ENCODE data around the gene UBA3. TPM values are rescaled to one million over a fixed set of nuclear protein-coding genes. Genes with fewer than 3 reads are reported as not detected.

The UBA3 gene
- total RNA-seq, 2 donors from 2014 or later: 53.5 to 56.2 TPM

GRCh38 chr3:69094467-69095205, 14.5 kb upstream of the UBA3 start:
- peak; percentile 2 for ATAC-seq
- peak overlapping the region; percentile 90 for H3K4me3 Mint-ChIP-seq
- H3K27me3 Mint-ChIP-seq: no peaks in the 10 kb centered on the region
- H3K36me3 Mint-ChIP-seq (ENCODE audit: low read depth): peaks cover 3% of the 10 kb centered on the region
- peaks cover 68% of the 10 kb centered on the region for H3K4me1 Mint-ChIP-seq
- peak overlapping the region; percentile 97 for H3K27ac Mint-ChIP-seq
- no peak for DNase-seq
- H3K9me3 ChIP-seq (ENCODE audit: control insufficient read depth, low read length, poor library complexity, severe bottlenecking): no peaks in the 10 kb centered on the region

GRCh38 chr3:69092030-69092516, 11.9 kb upstream of the UBA3 start:
- ATAC-seq: peak; percentile 71
- H3K36me3 Mint-ChIP-seq (ENCODE audit: low read depth): peaks cover 4% of the 10 kb centered on the region
- H3K27ac Mint-ChIP-seq: peak overlapping the region; percentile 97
- peaks cover 69% of the 10 kb centered on the region for H3K4me1 Mint-ChIP-seq
- peak overlapping the region; percentile 90 for H3K4me3 Mint-ChIP-seq
- no peaks in the 10 kb centered on the region for H3K9me3 ChIP-seq (ENCODE audit: control insufficient read depth, low read length, poor library complexity, severe bottlenecking)
- H3K27me3 Mint-ChIP-seq: no peaks in the 10 kb centered on the region
- DNase-seq: no peak

GRCh38 chr3:69091389-69092029, 11.3 kb upstream of the UBA3 start:
- peak overlapping the region; percentile 97 for H3K27ac Mint-ChIP-seq
- no peak for DNase-seq
- H3K27me3 Mint-ChIP-seq: no peaks in the 10 kb centered on the region
- H3K9me3 ChIP-seq (ENCODE audit: control insufficient read depth, low read length, poor library complexity, severe bottlenecking): no peaks in the 10 kb centered on the region
- H3K4me1 Mint-ChIP-seq: peaks cover 69% of the 10 kb centered on the region
- H3K36me3 Mint-ChIP-seq (ENCODE audit: low read depth): peaks cover 4% of the 10 kb centered on the region
- H3K4me3 Mint-ChIP-seq: peak overlapping the region; percentile 90
- no peak for ATAC-seq

- ATAC-seq (no peak), DNase-seq (no peak)
- Mint-ChIP-seq H3K4me3 (peak overlapping the region; percentile 90), H3K27ac (peak overlapping the region; percentile 97), H3K4me1 (peaks cover 63% of the 10 kb centered on the region), H3K27me3 (no peaks in the 10 kb centered on the region), H3K36me3 (ENCODE audit: low read depth) (peaks cover 4% of the 10 kb centered on the region)
- no peaks in the 10 kb centered on the region for H3K9me3 ChIP-seq (ENCODE audit: control insufficient read depth, low read length, poor library complexity, severe bottlenecking)
Measured at GRCh38 chr3:69090021-69090420, 9.9 kb upstream of the UBA3 start.

GRCh38 chr3:69088063-69088462, 7.9 kb upstream of the UBA3 start:
- ATAC-seq (no peak), DNase-seq (no peak)
- Mint-ChIP-seq H3K4me1 (peaks cover 60% of the 10 kb centered on the region), H3K4me3 (peak overlapping the region; percentile 92), H3K36me3 (ENCODE audit: low read depth) (peaks cover 4% of the 10 kb centered on the region), H3K27ac (peak overlapping the region; percentile 97), H3K27me3 (no peaks in the 10 kb centered on the region)
- H3K9me3 ChIP-seq (ENCODE audit: control insufficient read depth, low read length, poor library complexity, severe bottlenecking): no peaks in the 10 kb centered on the region

GRCh38 chr3:69087030-69087791, 7.0 kb upstream of the UBA3 start:
- Mint-ChIP-seq H3K4me3 (peak overlapping the region; percentile 96), H3K36me3 (ENCODE audit: low read depth) (peaks cover 4% of the 10 kb centered on the region), H3K27ac (peak overlapping the region; percentile 97), H3K27me3 (no peaks in the 10 kb centered on the region), H3K4me1 (peaks cover 60% of the 10 kb centered on the region)
- DNase-seq (no peak), ATAC-seq (no peak)
- H3K9me3 ChIP-seq (ENCODE audit: control insufficient read depth, low read length, poor library complexity, severe bottlenecking): no peaks in the 10 kb centered on the region

GRCh38 chr3:69085833-69086722, 5.9 kb upstream of the UBA3 start:
- Mint-ChIP-seq H3K27ac (peak overlapping the region; percentile 97), H3K4me1 (peaks cover 59% of the 10 kb centered on the region)
- no peaks in the 10 kb centered on the region for H3K9me3 ChIP-seq (ENCODE audit: control insufficient read depth, low read length, poor library complexity, severe bottlenecking)

GRCh38 chr3:69085168-69085832, 5.1 kb upstream of the UBA3 start:
- H3K36me3 Mint-ChIP-seq (ENCODE audit: low read depth): peaks cover 4% of the 10 kb centered on the region
- H3K4me1 Mint-ChIP-seq: peaks cover 54% of the 10 kb centered on the region
- H3K4me3 Mint-ChIP-seq: peak overlapping the region; percentile 96
- ATAC-seq (peak; percentile 6), DNase-seq (no peak)
- H3K9me3 ChIP-seq (ENCODE audit: control insufficient read depth, low read length, poor library complexity, severe bottlenecking): no peaks in the 10 kb centered on the region
- no peaks in the 10 kb centered on the region for H3K27me3 Mint-ChIP-seq
- H3K27ac Mint-ChIP-seq: peak overlapping the region; percentile 97

More at GRCh38 chr3:69085833-69086722, 5.9 kb upstream of the UBA3 start:
- ATAC-seq: no peak
- Mint-ChIP-seq H3K27me3 (no peaks in the 10 kb centered on the region), H3K4me3 (peak overlapping the region; percentile 96), H3K36me3 (ENCODE audit: low read depth) (peaks cover 4% of the 10 kb centered on the region)
- peak; percentile 29 to 52 (median 39) for DNase-seq

GRCh38 chr3:69084326-69085167, 4.4 kb upstream of the UBA3 start, which contains the start of gene ARL6IP5:
ARL6IP5 (plus strand) TSS chr3:69084937; CDS start chr3:69085048, 111 bp downstream.
- H3K4me1 Mint-ChIP-seq: peaks cover 47% of the 10 kb centered on the region
- DNase-seq: peak; percentile 77 to 84 (median 79)
- H3K27ac Mint-ChIP-seq: peak within 1 kb of the TSS; percentile 97

GRCh38 chr3:69082805-69083204, 2.6 kb upstream of the UBA3 start:
- no peaks in the 10 kb centered on the region for H3K9me3 ChIP-seq (ENCODE audit: control insufficient read depth, low read length, poor library complexity, severe bottlenecking)
- peaks cover 47% of the 10 kb centered on the region for H3K4me1 Mint-ChIP-seq
- ATAC-seq: peak; percentile 62

More at GRCh38 chr3:69084326-69085167, 4.4 kb upstream of the UBA3 start, which contains the start of gene ARL6IP5:
- ATAC-seq: peak; percentile 73
- no peaks in the 10 kb centered on the region for H3K9me3 ChIP-seq (ENCODE audit: control insufficient read depth, low read length, poor library complexity, severe bottlenecking)
- peaks cover 4% of the 10 kb centered on the region for H3K36me3 Mint-ChIP-seq (ENCODE audit: low read depth)
- peak within 1 kb of the TSS; percentile 96 for H3K4me3 Mint-ChIP-seq
- H3K27me3 Mint-ChIP-seq: no peaks in the 10 kb centered on the region

GRCh38 chr3:69082361-69082760, 2.2 kb upstream of the UBA3 start:
- ATAC-seq (no peak), DNase-seq (no peak)
- Mint-ChIP-seq H3K36me3 (ENCODE audit: low read depth) (no peaks in the 10 kb centered on the region), H3K27ac (peak overlapping the region; percentile 97), H3K4me1 (peaks cover 49% of the 10 kb centered on the region), H3K4me3 (peak overlapping the region; percentile 80), H3K27me3 (no peaks in the 10 kb centered on the region)
- H3K9me3 ChIP-seq (ENCODE audit: control insufficient read depth, low read length, poor library complexity, severe bottlenecking): no peaks in the 10 kb centered on the region

More at GRCh38 chr3:69082805-69083204, 2.6 kb upstream of the UBA3 start:
- H3K36me3 Mint-ChIP-seq (ENCODE audit: low read depth): no peaks in the 10 kb centered on the region
- DNase-seq: peak; percentile 38 to 54 (median 43)
- H3K27ac Mint-ChIP-seq: peak overlapping the region; percentile 97
- peak overlapping the region; percentile 80 for H3K4me3 Mint-ChIP-seq
- no peaks in the 10 kb centered on the region for H3K27me3 Mint-ChIP-seq

All from T-helper 17 cell (primary cell).